GM10847 (cell line): ENCODE data around the gene HSD3B7.

Experiments used
- POLR2A ChIP-seq: IDR thresholded peaks from 2 replicates; pipeline ENCODE4 v1.6.1; 2011; ENCODE audit not compliant: insufficient read length; ENCODE audit errors: extremely low read depth

HSD3B7 gene

DNA sequence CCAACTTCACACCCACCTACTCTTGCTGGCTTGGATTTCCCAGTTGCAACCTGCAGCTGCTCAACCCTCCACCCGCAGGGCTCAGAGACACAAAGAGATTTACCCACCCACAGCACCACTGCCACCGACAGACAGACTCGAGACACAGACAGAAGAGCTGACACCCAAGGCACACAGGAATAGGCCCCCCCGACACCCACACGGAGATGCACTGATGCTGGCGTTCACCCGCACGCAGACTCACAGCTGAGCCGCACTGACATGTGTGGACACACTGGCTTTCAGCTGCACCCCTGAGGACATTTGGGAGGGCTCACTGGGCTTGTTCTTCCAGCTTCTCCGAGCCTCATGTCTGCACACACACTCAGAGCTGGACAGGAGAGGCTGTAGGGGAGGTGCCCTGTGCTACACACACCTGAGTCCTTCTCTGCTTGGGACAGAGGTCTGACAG is 17.3 kb downstream of the HSD3B7 start:
- TF ChIP-seq POLR2A = no peak

- no peak for TF ChIP-seq POLR2A
These were observed 17.9 kb downstream of the HSD3B7 start for GRCh38 chr16:31002862-31003341.

DNA sequence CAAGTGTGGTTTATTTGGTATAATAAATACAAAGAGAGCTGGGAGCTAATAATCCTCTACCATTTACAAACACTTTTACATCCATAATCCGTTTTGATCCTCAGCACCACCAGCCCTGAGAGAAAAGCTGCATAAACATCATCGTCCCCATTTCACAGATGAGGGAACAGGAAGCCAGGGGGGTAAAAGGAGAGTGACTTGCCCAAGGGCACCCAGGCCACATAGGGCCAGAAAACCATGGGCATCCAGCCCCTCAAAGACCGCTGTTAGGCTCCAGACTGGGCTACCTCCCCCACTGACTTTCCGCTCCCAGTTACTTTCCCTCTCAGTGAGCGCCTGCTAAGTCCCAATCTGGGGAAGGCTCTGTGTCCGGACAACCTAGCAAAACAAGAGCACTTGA is 18.7 kb downstream of the HSD3B7 start:
- TF ChIP-seq POLR2A = no peak

- TF ChIP-seq POLR2A = no peak
These were observed 19.7 kb downstream of the HSD3B7 start for GRCh38 chr16:31004658-31005057.

GRCh38 chr16:31005350-31006085 is 20.5 kb downstream of the HSD3B7 start:
- no peak for TF ChIP-seq POLR2A

GRCh38 chr16:31006086-31006385 is 21.0 kb downstream of the HSD3B7 start:
- no peak for TF ChIP-seq POLR2A

- no peak for TF ChIP-seq POLR2A
These were observed 21.6 kb downstream of the HSD3B7 start for GRCh38 chr16:31006589-31006988.

DNA sequence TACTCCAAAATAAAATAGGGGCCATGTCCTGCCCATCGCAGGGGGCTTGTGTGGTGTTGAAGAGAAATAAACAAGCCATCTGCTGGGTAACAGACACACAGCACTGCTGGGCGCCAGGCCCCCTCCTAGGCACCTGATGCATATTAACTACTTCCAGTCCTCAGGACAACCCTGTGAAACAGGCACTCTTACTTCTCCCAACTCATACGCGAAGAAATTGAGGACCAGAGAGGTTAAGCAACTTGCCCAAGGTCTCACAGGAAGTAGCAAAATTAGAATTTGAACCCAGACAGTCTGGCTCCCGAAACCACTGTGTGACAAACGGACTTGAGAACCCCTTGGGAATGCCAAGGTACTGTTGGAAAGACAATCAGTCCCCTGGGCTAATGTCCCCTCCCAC is 22.7 kb downstream of the HSD3B7 start:
- no peak for TF ChIP-seq POLR2A

DNA sequence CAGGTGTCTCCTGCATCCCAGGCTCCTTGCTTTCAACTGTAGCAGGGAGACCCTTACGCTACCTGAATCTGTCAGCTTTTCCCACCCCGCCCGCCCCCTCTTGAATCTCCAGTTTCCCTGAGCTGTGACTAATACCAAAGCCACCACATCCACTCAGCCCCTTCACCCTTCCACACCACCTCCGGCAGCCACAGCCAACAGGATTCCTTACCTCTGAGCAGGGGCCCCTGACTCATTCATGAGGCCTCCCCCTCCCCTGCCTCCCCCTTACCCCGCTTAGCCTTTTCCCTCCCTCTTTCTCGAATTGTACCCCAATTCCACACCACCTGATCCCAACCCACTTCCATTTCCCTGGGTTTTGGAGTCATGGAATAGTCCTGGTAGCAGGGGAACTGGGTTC is 23.1 kb downstream of the HSD3B7 start:
- TF ChIP-seq POLR2A = no peak

- TF ChIP-seq POLR2A = no peak
These were observed 23.5 kb downstream of the HSD3B7 start for GRCh38 chr16:31008551-31008950.

GRCh38 chr16:31009120-31009519 is 24.1 kb downstream of the HSD3B7 start:
- no peak for TF ChIP-seq POLR2A

GRCh38 chr16:31009894-31010584 is 25.0 kb downstream of the HSD3B7 start:
- no peak for TF ChIP-seq POLR2A

- TF ChIP-seq POLR2A = no peak
These were observed 25.7 kb downstream of the HSD3B7 start, which contains the start of gene STX1B for GRCh38 chr16:31010585-31011325. Gene STX1B (minus strand): TSS chr16:31010638. CDS start chr16:31010396, 242 bp downstream.

DNA sequence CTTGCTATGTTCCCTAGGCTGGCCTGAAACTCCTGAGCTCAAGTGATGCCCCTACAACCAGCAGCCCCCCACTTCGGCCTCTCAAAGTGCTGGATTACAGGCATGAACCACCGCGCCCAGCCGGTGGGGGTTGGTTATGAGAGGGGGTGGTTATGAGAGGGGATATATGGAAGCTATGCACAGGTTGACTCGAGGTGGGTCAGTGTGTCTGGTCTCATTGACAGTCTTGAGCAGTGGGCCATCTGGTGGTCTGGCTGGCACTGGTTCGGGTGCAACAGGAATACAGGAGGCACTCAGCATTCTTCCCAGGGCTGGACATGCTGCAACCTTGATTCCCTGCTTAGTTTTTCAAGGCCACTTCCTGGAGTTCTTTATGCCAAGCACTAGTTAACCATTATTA is 31.0 kb downstream of the HSD3B7 start:
- TF ChIP-seq POLR2A = no peak

DNA sequence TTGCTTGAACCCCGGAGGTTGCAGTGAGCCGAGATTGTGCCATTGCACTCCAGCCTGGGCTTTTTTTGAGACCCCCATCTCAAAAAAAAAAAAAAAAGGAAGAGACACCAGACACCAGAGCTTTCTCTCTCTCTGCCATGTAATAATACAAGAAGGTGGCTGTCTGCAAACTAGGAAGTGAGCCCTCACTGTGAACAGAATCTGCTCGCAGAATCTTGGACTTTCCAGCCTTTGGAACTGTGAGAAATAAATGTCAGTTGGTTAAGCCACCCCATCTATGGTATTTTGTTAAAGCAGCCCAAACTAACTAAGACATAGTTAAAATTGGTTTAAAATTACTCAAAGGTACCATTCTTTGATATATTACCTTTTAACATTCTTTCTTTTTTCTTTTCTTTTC is 35.5 kb downstream of the HSD3B7 start:
- TF ChIP-seq POLR2A = no peak
